Fibroblast of skin of back (primary cell): ENCODE measurements around the gene CARD16. TPM values are rescaled to one million over a fixed set of nuclear protein-coding genes. Genes with fewer than 3 reads are reported as not detected.
"Not testable (repeated sequence)": the region's sequence is repeated elsewhere in the genome, so short reads cannot be mapped to it uniquely, and the experiment has no call there.

ENCODE experiments used
- DNase-seq: peaks from one replicate; pipeline ENCODE4 v3.0.0-alpha.2; 2013
- polyA plus RNA-seq, 2 experiments: library from polyadenylated mRNA; unstranded; fragments of 120-200 nt; gene quantifications; one replicate each; pipeline ENCODE4 v1.2.1, GENCODE V29; 2013; ENCODE audit not compliant: insufficient read length in 2 of 2

The CARD16 gene
- 0.72 TPM for polyA plus RNA-seq (2013, experiment 1 of 2; ENCODE audit: insufficient read length)
- polyA plus RNA-seq (2013, experiment 2 of 2; ENCODE audit: insufficient read length), result 1.0 TPM

GRCh38 chr11:105044557-105045524 lies at the start of gene CARD16:
Gene CARD16, minus strand, starts transcription at chr11:105045335. Its CDS starts 38 bp downstream, at chr11:105045297.
- DNase-seq, result peak; percentile 54

GRCh38 chr11:105092256-105093239 lies 47.4 kb upstream of the CARD16 start:
- no peak for DNase-seq

- no peak for DNase-seq
Observed at GRCh38 chr11:105081412-105082150, 36.4 kb upstream of the CARD16 start.

GRCh38 chr11:105080171-105080906 lies 35.2 kb upstream of the CARD16 start:
- DNase-seq, result not testable (repeated sequence)

- DNase-seq, result no peak
Observed at GRCh38 chr11:105078283-105078682, 33.1 kb upstream of the CARD16 start.

- DNase-seq, result not testable (repeated sequence)
Observed at GRCh38 chr11:105077141-105077790, 32.1 kb upstream of the CARD16 start.

- DNase-seq, result no peak
Observed at GRCh38 chr11:105074166-105074530, 29.0 kb upstream of the CARD16 start.

- DNase-seq, result peak; percentile 3
Observed at GRCh38 chr11:105073456-105074165, 28.5 kb upstream of the CARD16 start.

- not testable (repeated sequence) for DNase-seq
Observed at GRCh38 chr11:105072080-105072479, 26.9 kb upstream of the CARD16 start.

GRCh38 chr11:105071089-105071732 lies 26.1 kb upstream of the CARD16 start:
- DNase-seq, result no peak

- DNase-seq, result no peak
Observed at GRCh38 chr11:105070306-105070705, 25.2 kb upstream of the CARD16 start.

GRCh38 chr11:105069749-105070148 lies 24.6 kb upstream of the CARD16 start:
- DNase-seq, result not testable (repeated sequence)

GRCh38 chr11:105063245-105063941 lies 18.3 kb upstream of the CARD16 start:
- DNase-seq, result not testable (repeated sequence)

GRCh38 chr11:105057432-105057831 lies 12.3 kb upstream of the CARD16 start:
- DNase-seq, result no peak

GRCh38 chr11:105056446-105056845 lies 11.3 kb upstream of the CARD16 start:
- no peak for DNase-seq

- DNase-seq, result no peak
Observed at GRCh38 chr11:105054723-105055493, 9.8 kb upstream of the CARD16 start.

- no peak for DNase-seq
Observed at GRCh38 chr11:105052487-105052886, 7.4 kb upstream of the CARD16 start.

- DNase-seq, result no peak
Observed at GRCh38 chr11:105051559-105051958, 6.4 kb upstream of the CARD16 start.
